Measurements from ENCODE around the gene ENDOU. TPM values are rescaled to one million over a fixed set of nuclear protein-coding genes. Genes with fewer than 3 reads are reported as not detected.

The ENDOU gene
- total RNA-seq, 6 experiments from 2014 or later: 0.11 TPM; not detected in 5

- H3K9me3 Mint-ChIP-seq: no peaks in the 10 kb centered on the region
- H3K36me3 Mint-ChIP-seq (ENCODE audit: low read depth): peaks cover 5% of the 10 kb centered on the region; the same call in 1 of the 2 replicates
Observed at GRCh38 chr12:47772094-47772660, 46.9 kb upstream of the ENDOU start.

GRCh38 chr12:47771304-47771703, 46.0 kb upstream of the ENDOU start:
- H3K9me3 Mint-ChIP-seq: no peaks in the 10 kb centered on the region
- peaks cover 32% of the 10 kb centered on the region for H3K4me1 Mint-ChIP-seq (ENCODE audit: low read depth)
- H3K36me3 Mint-ChIP-seq (ENCODE audit: low read depth): peaks cover 5% of the 10 kb centered on the region; the same call in 1 of the 2 replicates
- H3K27ac Mint-ChIP-seq: no peak overlapping the region
- H3K4me3 Mint-ChIP-seq: no peak overlapping the region
- H3K27me3 Mint-ChIP-seq (ENCODE audit: insufficient read depth): peaks cover 6% of the 10 kb centered on the region
- TF ChIP-seq CTCF (IDR thresholded peaks at IDR 0.05): no peak
- no peak for DNase-seq

More at GRCh38 chr12:47772094-47772660, 46.9 kb upstream of the ENDOU start:
- peak overlapping the region; percentile 84 for H3K4me3 Mint-ChIP-seq
- no peak overlapping the region; the same call in none of the 2 replicates for H3K27ac Mint-ChIP-seq
- TF ChIP-seq CTCF (IDR thresholded peaks at IDR 0.05): no peak
- peaks cover 11% of the 10 kb centered on the region for H3K27me3 Mint-ChIP-seq (ENCODE audit: insufficient read depth)
- peaks cover 41% of the 10 kb centered on the region for H3K4me1 Mint-ChIP-seq (ENCODE audit: low read depth)
- DNase-seq: no peak

GRCh38 chr12:47770086-47770726, 44.9 kb upstream of the ENDOU start:
- TF ChIP-seq CTCF (IDR thresholded peaks at IDR 0.05): no peak
- DNase-seq: peak; percentile 48
- H3K27ac Mint-ChIP-seq: no peak overlapping the region
- H3K9me3 Mint-ChIP-seq: no peaks in the 10 kb centered on the region
- no peak overlapping the region for H3K4me3 Mint-ChIP-seq
- H3K36me3 Mint-ChIP-seq (ENCODE audit: low read depth): no peaks in the 10 kb centered on the region
- peaks cover 21% of the 10 kb centered on the region for H3K4me1 Mint-ChIP-seq (ENCODE audit: low read depth)
- no peaks in the 10 kb centered on the region; the same call in 1 of the 2 replicates for H3K27me3 Mint-ChIP-seq (ENCODE audit: insufficient read depth)

GRCh38 chr12:47769234-47770085, 44.2 kb upstream of the ENDOU start:
- H3K27me3 Mint-ChIP-seq (ENCODE audit: insufficient read depth): no peaks in the 10 kb centered on the region; the same call in 1 of the 2 replicates
- no peaks in the 10 kb centered on the region for H3K9me3 Mint-ChIP-seq
- TF ChIP-seq CTCF (IDR thresholded peaks at IDR 0.05): no peak
- DNase-seq: no peak
- peaks cover 13% of the 10 kb centered on the region for H3K4me1 Mint-ChIP-seq (ENCODE audit: low read depth)
- no peak overlapping the region for H3K4me3 Mint-ChIP-seq
- no peak overlapping the region for H3K27ac Mint-ChIP-seq
- no peaks in the 10 kb centered on the region for H3K36me3 Mint-ChIP-seq (ENCODE audit: low read depth)

DNA sequence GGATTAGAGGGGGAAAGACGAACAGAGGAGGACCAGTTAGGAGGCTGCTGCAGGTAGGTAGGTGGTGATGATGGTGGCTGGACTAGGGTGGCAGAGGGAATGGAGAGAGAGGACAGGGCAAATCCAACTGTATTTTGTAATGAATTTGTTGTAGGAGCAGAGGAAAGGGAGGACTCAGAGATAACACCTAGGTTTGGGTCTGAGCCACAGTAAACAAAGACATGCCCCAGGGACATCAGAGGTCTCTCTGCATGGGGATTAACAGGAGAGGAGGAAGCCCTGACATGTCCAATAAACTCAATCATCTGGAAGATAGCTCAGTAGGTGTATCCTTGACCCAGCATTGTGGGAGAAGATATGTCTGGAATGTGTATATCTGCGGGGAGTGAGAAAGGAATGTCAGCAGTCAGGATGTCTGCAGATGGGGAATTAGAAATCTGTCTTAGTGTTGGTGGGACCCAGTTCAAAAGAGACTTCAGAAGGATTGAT, 43.1 kb upstream of the ENDOU start:
- DNase-seq: no peak
- Mint-ChIP-seq H3K27ac (no peak overlapping the region), H3K27me3 (ENCODE audit: insufficient read depth) (peaks cover 3% of the 10 kb centered on the region), H3K4me1 (ENCODE audit: low read depth) (peaks cover 10% of the 10 kb centered on the region), H3K4me3 (no peak overlapping the region), H3K36me3 (ENCODE audit: low read depth) (no peaks in the 10 kb centered on the region), H3K9me3 (no peaks in the 10 kb centered on the region)
- no peak for TF ChIP-seq CTCF (IDR thresholded peaks at IDR 0.05)

Data from HFFc6 (cell line).